ENCODE results near the gene APOL3.
"Not testable (repeated sequence)": the region's sequence is repeated elsewhere in the genome, so short reads cannot be mapped to it uniquely, and the experiment has no call there.

Gene APOL3

DNA sequence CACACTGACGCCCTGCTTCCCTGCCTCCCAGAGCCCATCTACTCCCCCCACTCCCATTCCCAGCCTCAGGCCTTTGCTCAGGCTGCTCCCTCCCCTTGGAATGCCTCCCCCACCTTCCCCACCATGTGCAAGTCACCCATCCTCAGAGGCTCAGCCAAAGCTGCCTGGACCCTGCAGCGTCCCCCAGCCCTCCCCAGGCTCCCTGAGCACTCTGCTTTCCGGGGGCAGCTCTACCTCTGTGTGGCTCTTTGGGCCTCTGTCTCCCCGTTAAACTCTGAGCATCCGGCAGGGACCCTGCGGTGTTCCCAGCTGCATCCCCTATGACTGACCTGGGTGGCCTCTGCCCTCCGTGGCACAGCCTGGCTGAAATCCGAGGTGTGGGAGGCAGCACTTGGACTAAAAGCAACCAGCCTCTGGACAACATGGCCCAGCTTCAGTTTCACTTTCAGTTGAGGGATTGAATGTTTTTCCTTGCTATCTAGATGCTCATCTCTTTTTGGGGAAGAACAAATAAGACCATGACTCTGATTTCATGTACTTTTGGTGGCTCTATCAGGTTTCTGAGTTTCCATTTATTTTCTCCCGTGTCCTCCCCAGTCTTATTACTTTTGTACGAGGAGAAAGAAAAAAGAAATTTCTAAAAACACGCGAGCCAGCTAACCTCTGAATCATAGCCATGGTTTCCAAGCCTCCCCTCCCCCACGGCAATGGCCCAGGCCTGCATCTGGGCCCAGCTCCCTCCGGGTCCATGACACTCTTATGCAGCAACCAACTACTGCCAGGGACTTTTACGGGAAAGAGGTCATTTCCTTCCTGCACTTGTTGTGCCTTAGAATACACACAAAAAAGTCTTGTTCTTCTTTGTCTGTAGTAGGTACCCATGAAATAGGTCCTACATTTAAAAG, 3.8 kb downstream of the APOL3 start:
- DNase-seq, result peak; percentile 75 to 80

DNA sequence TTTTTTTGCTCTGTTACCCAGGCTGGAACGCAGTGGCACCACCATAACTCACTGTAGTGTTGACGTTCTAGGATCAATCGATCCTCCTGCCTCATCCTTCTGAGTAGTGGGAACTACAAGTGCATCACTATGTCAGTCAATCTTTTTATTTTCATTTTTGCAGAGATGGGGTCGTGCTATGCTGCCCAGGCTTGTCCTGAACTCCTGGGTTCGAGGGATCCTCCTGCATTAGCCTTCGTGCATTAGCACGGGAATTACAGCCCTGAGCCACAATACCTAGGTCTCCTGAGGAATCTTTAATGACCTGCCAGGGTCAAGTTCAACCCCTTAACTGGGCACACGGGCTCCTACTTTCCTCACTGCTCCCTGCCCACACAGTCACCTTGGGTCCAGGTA, 4.4 kb downstream of the APOL3 start:
- no peak for DNase-seq

DNA sequence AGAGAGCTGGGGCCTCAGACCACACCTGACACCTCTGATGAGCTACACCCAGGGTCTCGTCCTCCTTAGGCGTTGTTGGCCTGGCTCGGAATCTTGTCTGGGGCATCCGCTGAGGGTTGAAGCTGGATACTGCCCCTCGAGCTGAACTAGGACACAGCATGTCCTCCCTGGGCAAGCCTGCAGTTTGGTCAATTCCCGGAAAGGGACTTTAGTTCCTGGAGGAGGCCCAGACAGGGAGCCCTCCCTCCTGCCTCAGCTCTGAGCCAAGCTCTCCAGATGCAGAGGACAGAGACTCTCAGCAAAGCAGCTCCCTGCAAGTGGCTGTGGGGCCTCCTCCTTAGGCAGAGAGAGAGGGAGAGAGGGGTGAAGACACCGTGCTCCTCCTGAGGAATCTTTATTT, 4.9 kb downstream of the APOL3 start:
- no peak for DNase-seq

DNA sequence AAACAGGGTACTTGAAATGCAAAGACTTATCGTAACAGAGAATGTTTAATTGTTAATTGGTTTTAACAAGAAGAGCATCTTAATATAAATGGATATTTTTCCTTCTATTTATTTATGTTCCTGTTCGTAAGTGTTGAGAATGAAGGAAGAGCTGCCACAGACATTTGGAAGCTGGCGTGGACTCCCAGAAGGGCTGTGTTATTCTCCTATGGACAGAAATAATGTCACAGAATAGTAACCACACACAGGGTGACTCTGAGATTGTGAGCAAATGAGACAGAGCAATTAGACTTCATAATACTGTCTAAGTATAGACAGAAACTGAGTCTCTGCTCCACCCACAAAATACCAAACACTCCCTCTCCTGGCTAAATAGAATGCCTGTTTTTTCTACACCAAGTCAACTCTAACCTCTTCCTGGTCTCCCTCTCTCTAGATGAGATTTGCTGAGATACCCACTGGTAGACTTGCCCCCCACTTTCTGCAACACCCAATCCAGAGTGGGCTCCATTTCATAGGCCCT, 6.1 kb downstream of the APOL3 start:
- DNase-seq, result no peak

DNA sequence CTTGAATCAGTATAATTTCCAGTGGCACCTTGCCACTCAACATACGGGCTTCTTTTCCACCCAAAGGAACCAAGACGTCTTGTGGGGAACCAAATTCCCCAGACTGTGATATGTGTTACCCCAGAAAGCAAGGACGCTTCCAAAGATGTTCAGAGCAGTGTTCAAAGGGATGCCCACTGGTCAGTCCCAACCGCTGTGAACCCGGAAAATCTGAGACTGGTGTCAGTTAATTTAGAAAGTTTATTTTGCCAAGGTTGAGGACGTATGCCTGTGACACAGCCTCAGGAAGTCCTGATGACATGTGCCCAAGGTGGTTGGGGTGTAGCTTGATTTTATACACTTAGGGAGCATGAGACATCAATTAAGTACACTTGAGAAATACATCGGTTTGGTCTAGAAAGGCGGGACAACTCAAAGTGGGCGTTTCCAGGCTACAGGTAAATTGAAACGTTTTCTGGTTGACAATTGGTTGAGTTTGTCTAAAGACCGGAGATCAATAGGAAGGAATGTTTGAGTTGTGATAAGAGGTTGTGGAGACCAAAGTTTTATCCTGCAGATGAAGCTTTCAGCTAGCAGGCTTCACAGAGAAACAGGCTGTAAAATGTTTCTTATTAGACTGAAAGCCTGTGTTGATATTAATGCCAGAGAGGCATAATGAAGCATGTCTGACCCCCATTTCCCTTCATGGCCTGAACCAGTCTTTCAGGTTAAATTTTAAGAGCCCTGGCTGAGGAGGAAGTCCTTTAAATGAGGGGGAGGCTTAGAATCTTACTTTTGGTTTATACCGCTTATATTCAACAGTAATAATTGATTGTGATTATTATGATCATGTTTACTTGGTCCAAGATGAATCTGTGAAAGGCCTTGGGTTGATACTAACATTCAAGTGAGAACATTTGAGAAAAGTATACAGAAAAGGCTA, 6.8 kb downstream of the APOL3 start:
- no peak for DNase-seq

DNA sequence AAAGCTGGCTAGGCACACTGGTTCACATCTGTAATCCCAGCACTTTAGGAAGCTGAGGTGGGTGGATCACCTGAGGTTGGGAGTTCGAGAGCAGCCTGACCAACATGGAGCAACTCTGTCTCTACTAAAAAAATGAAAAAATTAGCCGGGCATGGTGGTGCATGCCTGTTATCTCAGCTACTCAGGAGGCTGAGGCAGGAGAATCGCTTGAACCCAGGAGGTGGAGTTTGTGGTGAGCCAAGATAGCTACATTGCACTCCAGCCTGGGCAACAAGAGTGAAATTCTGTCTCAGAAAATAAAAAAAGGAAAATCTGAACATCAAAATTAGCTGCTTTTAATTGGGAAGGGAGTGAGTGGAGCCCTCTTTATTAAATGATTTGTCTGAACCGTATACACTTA, 7.7 kb downstream of the APOL3 start:
- not testable (repeated sequence) for DNase-seq

DNA sequence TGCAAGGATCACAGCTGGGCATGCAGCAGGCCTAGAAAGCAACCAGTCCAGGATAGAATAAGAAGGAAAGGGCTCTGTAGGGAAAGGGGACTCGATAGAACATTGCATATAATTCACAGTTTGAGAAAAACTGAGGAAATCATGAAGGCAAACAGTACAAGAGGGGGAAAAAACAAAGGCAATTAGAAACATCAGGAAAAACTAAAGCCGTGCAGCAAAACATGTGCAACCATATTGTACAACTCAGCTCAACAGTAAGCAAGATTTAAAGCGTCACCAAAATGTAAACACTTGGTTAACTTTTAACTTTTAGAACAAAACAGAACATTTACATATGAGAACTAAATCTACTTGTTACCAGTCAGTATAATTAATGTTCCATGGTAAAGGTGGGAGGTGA, 8.5 kb downstream of the APOL3 start:
- DNase-seq, result no peak

DNA sequence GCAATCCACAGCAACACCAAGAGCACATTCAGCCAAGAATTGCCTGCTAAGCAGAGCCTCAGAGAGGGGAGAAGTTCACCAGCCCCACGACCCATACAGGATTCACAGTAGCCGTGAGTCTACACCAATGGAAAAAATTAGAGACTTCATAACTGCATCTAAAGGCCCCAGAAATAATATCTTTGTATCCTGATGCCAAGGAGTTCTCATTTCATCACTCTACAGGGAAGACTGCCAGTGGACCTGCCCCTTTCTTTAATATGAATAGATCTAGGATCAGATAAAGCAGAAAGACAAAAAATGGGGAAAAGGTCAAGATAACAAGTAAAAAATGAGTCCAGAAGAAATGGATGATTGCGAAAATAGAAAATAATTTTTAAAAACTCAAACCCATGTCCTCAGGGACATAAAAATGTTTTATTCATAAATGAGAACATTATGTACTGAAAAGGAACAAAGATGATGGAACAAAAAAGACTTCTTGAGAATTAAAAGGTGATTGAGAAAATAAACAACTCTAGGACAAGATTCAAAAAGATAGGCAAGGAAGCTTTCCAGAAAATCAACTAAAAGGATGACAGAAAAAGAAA, 9.5 kb downstream of the APOL3 start:
- DNase-seq, result no peak

DNA sequence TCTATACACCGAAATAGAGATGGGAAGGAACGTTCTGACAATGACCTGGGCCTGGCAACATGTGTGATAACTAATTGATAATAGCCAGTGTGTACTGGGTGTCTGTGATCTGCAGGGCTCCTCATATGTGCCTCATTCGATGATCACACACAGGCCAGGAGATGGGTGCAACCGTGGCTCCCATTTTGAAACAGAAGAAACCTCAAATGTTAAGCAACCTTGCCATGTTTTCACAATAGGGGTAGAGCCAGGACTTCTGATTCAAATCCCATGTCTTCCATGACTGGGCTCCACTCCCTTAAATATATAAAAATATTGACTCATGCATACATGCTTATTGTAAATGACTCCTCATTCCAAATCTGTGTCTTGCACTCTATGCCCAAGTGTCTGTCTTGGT, 11.1 kb downstream of the APOL3 start:
- DNase-seq, result peak; percentile 82 to 83

DNA sequence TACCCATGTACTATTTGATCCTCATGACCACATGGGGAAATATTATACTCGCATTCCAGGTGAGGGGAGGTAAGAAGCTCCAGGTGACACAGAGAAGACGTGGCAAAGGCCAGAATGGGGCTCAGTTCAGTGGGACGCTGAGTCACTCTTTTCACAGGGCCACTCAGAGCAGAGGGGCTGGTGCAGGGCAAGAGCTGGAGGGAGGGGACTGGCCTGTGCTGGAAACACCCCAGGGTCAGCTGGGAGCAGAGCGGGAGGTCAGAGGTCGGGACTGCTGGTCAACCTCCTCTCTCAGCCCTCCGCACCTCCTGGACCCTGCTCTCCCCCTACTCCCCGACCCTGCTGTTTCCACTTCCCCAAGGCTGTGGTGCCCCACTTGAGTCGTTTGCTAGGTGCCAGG, 12.1 kb downstream of the APOL3 start:
- DNase-seq, result no peak

DNA sequence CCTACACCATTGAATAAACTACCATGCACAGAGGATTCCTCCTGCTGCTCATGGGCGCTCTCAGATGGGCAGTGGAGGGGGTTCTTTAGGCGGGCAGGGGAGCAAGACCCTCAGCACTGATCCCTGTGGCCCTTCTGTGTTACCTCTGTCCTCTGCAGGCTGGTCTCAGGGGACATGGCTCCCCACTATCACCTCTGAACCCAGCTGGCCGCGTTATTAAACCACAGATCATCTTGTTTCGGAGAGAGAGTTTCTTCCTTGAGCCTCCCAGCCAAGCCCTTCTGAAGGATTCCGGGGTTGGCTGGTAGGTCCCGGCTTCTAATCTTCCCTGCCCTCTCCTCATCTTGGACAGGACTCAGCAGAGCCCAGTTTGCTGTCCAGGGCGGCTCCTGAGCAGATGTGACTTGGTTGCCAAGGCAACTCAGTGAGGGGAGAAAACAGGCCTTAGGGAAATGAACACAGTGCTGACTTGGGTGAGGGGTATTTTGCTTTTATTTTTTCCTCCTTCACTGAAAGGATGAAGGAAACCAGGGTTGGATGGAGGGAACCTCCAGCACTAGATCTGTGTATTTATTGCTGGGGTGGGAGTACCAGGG, 13.3 kb downstream of the APOL3 start:
- DNase-seq, result no peak

DNA sequence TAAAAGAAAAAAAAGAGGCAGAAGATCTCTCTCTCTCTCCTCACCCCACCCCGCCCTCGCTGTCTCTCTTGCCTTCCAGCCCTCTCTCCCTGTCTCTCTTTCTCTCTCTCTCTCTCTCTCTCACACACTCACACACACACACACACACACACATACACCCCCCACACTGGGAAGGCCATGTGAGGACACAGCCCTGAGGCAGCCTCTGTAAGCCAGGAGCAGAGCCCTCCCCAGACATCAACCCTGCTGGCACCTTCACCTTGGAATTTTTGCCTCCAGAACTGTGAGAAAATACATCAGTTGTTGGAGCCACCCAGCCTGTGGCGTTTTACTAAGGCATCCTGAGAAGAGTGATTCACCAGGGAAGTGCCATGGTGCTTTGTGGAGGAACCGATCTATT, 14.7 kb downstream of the APOL3 start:
- no peak for DNase-seq

DNA sequence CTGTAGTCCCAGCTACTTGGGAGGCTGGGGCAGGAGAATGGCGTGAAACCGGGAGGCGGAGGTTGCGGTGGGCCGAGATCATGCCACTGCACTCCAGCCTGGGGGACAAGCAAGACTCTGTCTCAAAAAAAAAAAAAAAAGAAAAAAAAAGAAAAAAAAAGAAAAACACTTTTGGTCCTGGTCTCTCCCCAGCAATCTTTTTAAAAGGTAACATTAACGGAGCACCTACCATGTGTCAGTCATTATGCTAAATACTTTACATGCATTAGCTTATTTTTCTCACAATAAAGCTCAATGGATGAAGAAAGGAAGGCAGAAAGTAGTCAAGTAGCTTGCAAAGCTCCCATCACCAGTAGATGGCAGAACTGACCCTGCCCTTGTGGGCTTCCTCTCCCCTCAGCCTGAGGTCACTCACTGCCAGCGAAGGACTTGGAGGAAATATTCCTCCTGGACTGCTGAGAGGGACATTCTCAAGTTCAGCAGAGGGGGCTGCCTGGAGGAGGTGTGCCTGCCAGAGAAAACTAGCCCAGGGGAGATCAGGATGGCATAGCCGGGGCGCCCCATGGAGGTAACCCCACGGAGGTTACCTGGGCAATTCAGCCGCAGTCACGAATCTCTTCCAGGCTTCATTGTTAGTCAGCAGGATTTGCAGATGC, 15.5 kb downstream of the APOL3 start:
- peak; percentile 51 to 73 for DNase-seq

DNA sequence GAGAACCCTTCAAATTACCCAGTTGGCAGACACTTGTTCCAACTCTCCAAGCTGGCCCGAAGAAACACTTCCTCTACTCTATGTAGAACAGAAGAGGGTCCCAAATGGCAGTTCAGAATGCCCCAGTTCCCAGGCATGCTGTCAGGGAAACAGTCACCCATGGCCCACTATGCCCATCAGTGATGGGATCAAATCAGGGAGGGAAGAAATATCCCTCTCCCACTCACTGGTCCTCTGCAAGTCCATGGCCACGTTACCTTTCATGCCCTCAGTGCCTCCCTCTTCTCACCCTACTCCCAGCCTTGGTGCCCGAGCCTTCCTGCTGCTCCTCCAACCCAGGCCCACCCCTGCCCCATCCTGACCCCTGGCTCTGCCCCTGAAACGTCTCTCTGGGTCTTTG, 16.6 kb downstream of the APOL3 start:
- DNase-seq, result no peak

DNA sequence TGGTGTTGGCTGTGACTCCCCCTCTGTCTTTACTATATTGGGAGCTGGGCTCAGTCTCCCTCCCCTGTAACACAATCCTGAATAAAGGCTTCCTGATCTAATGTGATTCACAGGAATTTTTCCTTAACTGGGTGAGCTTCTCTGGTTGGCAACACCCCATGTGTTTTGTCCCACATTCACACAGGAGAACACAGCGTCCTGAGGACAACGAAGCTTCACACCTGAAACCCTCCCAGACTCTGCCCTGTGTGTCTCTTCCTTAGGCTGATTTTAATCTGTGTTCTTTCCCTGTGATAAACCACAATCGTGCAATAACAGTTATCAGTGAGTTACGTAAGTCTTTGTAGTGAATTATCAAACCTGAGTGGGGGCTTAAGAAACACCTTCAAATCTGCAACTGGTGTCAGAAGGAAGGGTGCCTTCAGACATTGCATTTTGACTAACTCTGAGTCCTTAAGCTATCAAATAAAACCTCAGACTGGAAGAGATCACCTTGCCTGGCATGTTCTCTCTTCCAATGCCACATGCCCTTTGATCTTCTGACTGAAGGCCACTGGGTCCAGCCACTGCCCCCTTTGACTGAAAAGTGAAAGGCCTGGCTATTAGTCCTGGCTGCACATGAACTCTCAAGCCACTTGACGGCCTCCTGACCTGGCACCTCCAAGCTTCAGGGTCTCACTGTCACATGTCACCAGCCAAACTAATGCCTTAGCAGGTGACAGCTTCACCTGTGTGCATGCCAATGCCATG, 17.3 kb downstream of the APOL3 start:
- no peak for DNase-seq

DNA sequence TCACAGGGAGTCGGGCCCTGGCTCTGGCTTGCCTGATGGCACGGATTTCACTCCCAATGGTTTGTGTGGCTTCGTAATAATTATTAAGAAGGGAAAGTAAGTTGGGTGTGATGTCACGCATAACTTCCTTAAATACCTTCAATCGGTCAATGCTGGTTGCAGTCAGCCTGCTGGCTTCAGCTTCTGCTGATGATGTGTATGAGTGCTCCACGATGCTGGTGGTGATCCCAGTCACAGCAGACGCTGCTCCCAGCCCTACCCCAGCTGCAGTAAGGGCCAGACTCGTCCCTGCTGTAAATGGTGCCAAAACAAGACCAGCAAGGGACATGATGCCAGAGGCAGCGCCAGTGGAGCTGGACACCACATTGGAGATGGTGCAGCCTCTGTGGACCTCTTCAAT, 19.1 kb downstream of the APOL3 start:
- no peak for DNase-seq

DNA sequence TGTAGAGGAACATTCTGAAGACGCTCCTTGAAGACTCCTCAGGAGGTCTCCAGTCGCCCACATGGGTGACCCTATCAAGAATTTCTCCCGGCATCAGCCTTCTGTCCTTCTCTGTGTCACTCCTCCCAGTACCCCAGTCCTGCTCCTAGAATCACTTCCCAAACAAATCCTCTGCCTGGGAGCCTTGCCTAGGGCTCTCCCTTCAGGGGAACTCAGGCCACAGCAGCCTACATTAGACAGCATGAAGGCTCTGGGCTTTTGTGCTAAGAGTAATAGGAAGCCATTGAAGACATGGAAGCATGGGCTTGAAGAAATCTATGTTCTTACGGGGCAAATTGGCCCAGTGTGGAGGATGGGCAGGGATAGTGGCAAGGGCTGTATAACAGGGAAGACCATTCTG, 21.8 kb downstream of the APOL3 start:
- DNase-seq, result not testable (repeated sequence)

DNA sequence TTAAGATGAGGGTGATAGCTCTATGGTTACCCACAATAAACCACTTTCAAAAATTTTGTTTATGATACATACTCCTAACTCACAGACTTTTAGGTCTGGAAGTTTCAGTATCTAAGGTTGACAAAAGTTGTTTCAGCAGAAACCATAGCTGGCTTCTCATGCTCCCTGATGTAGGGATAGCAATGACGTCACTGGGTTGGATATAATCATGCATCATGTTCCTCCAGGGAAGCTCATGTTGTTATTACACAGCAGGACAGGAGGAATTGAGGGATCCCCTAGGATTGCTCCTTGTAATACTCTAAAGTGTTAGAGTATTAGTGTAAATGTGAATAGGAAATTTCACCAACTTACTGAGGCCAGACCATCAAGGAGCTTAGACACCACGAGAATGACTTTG, 23.6 kb downstream of the APOL3 start:
- DNase-seq, result no peak

DNA sequence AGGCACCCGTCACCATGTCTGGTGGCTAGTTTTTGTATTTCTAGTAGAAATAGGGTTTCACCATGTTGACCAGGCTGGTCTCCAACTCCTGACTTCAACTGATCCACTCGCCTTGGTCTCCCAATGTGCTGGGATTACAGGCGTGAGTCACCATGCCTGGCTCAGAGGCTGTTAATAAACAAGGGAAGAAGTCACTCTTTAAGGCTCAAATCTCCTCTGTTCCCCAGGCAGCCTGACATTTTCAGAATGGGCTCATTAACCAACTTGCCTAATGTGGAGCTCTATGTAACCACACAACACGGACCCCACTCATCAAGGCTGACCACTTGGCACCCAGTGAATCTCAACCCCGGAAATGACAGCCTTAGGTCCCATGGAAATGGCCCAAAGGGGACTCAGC, 24.1 kb downstream of the APOL3 start:
- DNase-seq, result peak in 1 of 2 donors; percentile 9

DNA sequence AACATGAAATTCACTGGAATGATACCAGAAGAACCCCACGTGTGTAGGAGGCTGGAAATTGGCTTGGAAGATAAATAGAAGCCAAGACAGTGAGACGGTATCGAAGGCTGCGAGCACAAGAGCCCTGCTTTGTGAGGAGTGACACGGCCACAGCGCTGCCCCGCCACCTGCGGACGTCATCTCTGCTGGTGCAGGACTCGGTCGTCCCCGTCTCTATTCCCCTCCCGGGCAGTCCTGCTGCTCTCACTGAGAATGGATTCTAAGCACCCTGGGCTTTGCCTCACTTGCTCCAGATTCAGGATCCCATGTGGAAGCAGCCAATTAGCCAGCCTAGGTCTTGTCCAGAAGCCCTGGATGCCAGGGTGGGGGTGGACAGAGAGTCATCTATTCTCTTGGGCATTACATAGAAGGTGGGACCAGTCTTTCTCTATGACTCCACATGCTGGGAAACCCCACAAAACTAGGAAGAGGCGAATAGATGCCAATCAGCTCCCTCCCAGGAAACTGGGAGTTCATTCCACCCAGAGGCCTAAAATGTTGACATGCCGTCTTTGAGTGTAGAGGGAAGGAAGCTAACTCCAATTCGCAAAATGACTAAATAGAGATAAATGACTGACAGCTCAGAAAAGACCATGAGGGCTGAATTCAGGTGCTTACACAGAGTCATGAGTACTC, 25.1 kb downstream of the APOL3 start:
- peak; percentile 33 to 53 for DNase-seq

DNA sequence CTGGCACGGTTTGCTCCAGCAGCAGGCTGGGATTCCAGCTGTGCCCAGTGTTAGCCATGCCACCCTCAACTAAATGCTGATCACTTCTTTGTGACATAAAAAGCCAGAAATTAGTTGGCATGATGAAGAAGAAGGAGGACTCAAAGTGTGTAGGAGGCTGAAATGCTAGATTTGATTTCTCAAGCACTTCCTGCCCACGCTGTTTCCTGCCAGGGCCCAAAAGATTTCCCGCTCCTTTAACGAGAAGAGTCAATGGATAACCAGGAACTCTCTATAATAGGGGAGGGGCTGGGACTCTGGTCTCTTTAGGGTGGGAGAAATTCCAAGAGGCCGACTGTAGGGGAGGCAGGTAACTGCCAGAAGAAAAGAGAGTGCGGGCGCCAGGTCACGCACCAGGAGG, 26.4 kb downstream of the APOL3 start:
- peak; percentile 70 for DNase-seq

All from inflammatory macrophage treated with lipopolysaccharide for 1 hour (primary cell).